ENCODE results near the gene ATG16L2.

Gene ATG16L2

GRCh38 chr11:72777755-72778278 is 36.4 kb upstream of the ATG16L2 start:
- Histone ChIP-seq H3K36me3 (ENCODE audit: control insufficient read depth in 1 of 2, insufficient read depth in 2 of 2, low read length in 2 of 2) (peaks cover 4 to 5% of the 10 kb centered on the region in 2 experiments), H3K4me2 (ENCODE audit: low read length) (no peak overlapping the region), H3K79me2 (ENCODE audit: control insufficient read depth, insufficient read depth, low read length, poor library complexity) (peaks cover 12% of the 10 kb centered on the region), H2BK12ac (ENCODE audit: low read length) (peak overlapping the region; percentile 44), H3K79me1 (ENCODE audit: low read length) (peaks cover 38% of the 10 kb centered on the region), H2AK5ac (ENCODE audit: low read length) (no peak overlapping the region), H3K4ac (ENCODE audit: low read depth, low read length) (no peak overlapping the region), H3K14ac (ENCODE audit: low read length) (peak overlapping the region; percentile 26), H2AFZ (ENCODE audit: insufficient read depth, low read length, poor library complexity) (no peak overlapping the region), H3K4me3 (ENCODE audit: low read depth, low read length) (no peak overlapping the region), H3K9me3 (ENCODE audit: insufficient read depth, low read depth, low read length) (no peaks in the 10 kb centered on the region), H3K9ac (ENCODE audit: low read length) (no peak overlapping the region), H3K23ac (ENCODE audit: low read length) (no peak overlapping the region), H3K27ac (ENCODE audit: low read depth, low read length) (peak overlapping the region; percentile 68), H4K12ac (ENCODE audit: low read depth, low read length) (no peak overlapping the region), H4K91ac (ENCODE audit: low read depth, low read length) (peak overlapping the region; percentile 52), H4K8ac (ENCODE audit: low read depth, low read length) (no peak overlapping the region), H3K18ac (ENCODE audit: low read length) (peak overlapping the region; percentile 76), H2BK120ac (ENCODE audit: insufficient read depth, low read length, poor library complexity) (peak overlapping the region; percentile 53), H3K4me1 (ENCODE audit: control insufficient read depth in 1 of 2, insufficient read depth in 2 of 2, low read length in 2 of 2) (peaks cover 70 to 82% of the 10 kb centered on the region in 2 experiments), H2BK5ac (ENCODE audit: low read depth, low read length, poor library complexity) (peak overlapping the region; percentile 15), H3K27me3 (ENCODE audit: insufficient read depth, low read length) (no peaks in the 10 kb centered on the region)
- peak; percentile 37 to 64 for DNase-seq
- WGBS (ENCODE audit: extremely low coverage, insufficient coverage, insufficient read length) = no CpG with 5 or more reads among the region's 5 CpGs

- Histone ChIP-seq H3K14ac (ENCODE audit: low read length) (peak overlapping the region; percentile 33), H2BK120ac (ENCODE audit: insufficient read depth, low read length, poor library complexity) (no peak overlapping the region), H2AFZ (ENCODE audit: insufficient read depth, low read length, poor library complexity) (no peak overlapping the region), H4K12ac (ENCODE audit: low read depth, low read length) (peak overlapping the region; percentile 8), H3K18ac (ENCODE audit: low read length) (peak overlapping the region; percentile 24), H3K9ac (ENCODE audit: low read length) (no peak overlapping the region), H3K9me3 (ENCODE audit: insufficient read depth, low read depth, low read length) (no peaks in the 10 kb centered on the region), H2BK5ac (ENCODE audit: low read depth, low read length, poor library complexity) (no peak overlapping the region), H3K4me3 (ENCODE audit: low read depth, low read length) (no peak overlapping the region), H3K36me3 (ENCODE audit: control insufficient read depth in 1 of 2, insufficient read depth in 2 of 2, low read length in 2 of 2) (peaks cover 4 to 5% of the 10 kb centered on the region in 2 experiments), H4K91ac (ENCODE audit: low read depth, low read length) (peak overlapping the region; percentile 24), H3K4ac (ENCODE audit: low read depth, low read length) (peak overlapping the region; percentile 6), H3K79me2 (ENCODE audit: control insufficient read depth, insufficient read depth, low read length, poor library complexity) (peaks cover 12% of the 10 kb centered on the region), H3K27me3 (ENCODE audit: insufficient read depth, low read length) (no peaks in the 10 kb centered on the region), H3K23ac (ENCODE audit: low read length) (no peak overlapping the region), H3K4me2 (ENCODE audit: low read length) (no peak overlapping the region), H3K79me1 (ENCODE audit: low read length) (peaks cover 38% of the 10 kb centered on the region), H3K27ac (ENCODE audit: low read depth, low read length) (peak overlapping the region; percentile 68), H3K4me1 (ENCODE audit: control insufficient read depth in 1 of 2, insufficient read depth in 2 of 2, low read length in 2 of 2) (peaks cover 65 to 75% of the 10 kb centered on the region in 2 experiments), H2AK5ac (ENCODE audit: low read length) (peak overlapping the region; percentile 52), H4K8ac (ENCODE audit: low read depth, low read length) (peak overlapping the region; percentile 4), H2BK12ac (ENCODE audit: low read length) (no peak overlapping the region)
- WGBS (ENCODE audit: extremely low coverage, insufficient coverage, insufficient read length) = no CpG with 5 or more reads among the region's 7 CpGs
- DNase-seq = no peak
Observed at GRCh38 chr11:72778535-72779494, 35.4 kb upstream of the ATG16L2 start.

GRCh38 chr11:72779495-72780128 is 34.6 kb upstream of the ATG16L2 start:
- H3K4me2 ChIP-seq (ENCODE audit: low read length) = peak overlapping the region; percentile 72
- H3K27ac ChIP-seq (ENCODE audit: low read depth, low read length) = no peak overlapping the region
- H3K4ac ChIP-seq (ENCODE audit: low read depth, low read length) = peak overlapping the region; percentile 16
- no peak overlapping the region for H2BK12ac ChIP-seq (ENCODE audit: low read length)
- no peak overlapping the region for H2AK5ac ChIP-seq (ENCODE audit: low read length)
- H3K14ac ChIP-seq (ENCODE audit: low read length) = peak overlapping the region; percentile 0
- no peak overlapping the region for H3K4me3 ChIP-seq (ENCODE audit: low read depth, low read length)
- peaks cover 4 to 5% of the 10 kb centered on the region in 2 experiments for H3K36me3 ChIP-seq (ENCODE audit: control insufficient read depth in 1 of 2, insufficient read depth in 2 of 2, low read length in 2 of 2)
- H2BK5ac ChIP-seq (ENCODE audit: low read depth, low read length, poor library complexity) = no peak overlapping the region
- peaks cover 58 to 67% of the 10 kb centered on the region in 2 experiments for H3K4me1 ChIP-seq (ENCODE audit: control insufficient read depth in 1 of 2, insufficient read depth in 2 of 2, low read length in 2 of 2)
- H3K18ac ChIP-seq (ENCODE audit: low read length) = peak overlapping the region; percentile 80
- no peak overlapping the region for H2AFZ ChIP-seq (ENCODE audit: insufficient read depth, low read length, poor library complexity)
- peaks cover 12% of the 10 kb centered on the region for H3K79me2 ChIP-seq (ENCODE audit: control insufficient read depth, insufficient read depth, low read length, poor library complexity)
- no peak overlapping the region for H4K8ac ChIP-seq (ENCODE audit: low read depth, low read length)
- no peak overlapping the region for H3K23ac ChIP-seq (ENCODE audit: low read length)
- no peak overlapping the region for H3K9ac ChIP-seq (ENCODE audit: low read length)
- H2BK120ac ChIP-seq (ENCODE audit: insufficient read depth, low read length, poor library complexity) = no peak overlapping the region
- no peaks in the 10 kb centered on the region for H3K27me3 ChIP-seq (ENCODE audit: insufficient read depth, low read length)
- H3K9me3 ChIP-seq (ENCODE audit: insufficient read depth, low read depth, low read length) = no peaks in the 10 kb centered on the region
- peak overlapping the region; percentile 71 for H4K91ac ChIP-seq (ENCODE audit: low read depth, low read length)
- no peak overlapping the region for H4K12ac ChIP-seq (ENCODE audit: low read depth, low read length)
- no peak for DNase-seq
- WGBS (ENCODE audit: extremely low coverage, insufficient coverage, insufficient read length) = no CpG with 5 or more reads among the region's 4 CpGs
- peaks cover 38% of the 10 kb centered on the region for H3K79me1 ChIP-seq (ENCODE audit: low read length)

- peak overlapping the region; percentile 27 for H2BK12ac ChIP-seq (ENCODE audit: low read length)
- H3K4me2 ChIP-seq (ENCODE audit: low read length) = peak overlapping the region; percentile 72
- peak overlapping the region; percentile 40 for H3K27ac ChIP-seq (ENCODE audit: low read depth, low read length)
- peak overlapping the region; percentile 13 for H3K4ac ChIP-seq (ENCODE audit: low read depth, low read length)
- peaks cover 52 to 60% of the 10 kb centered on the region in 2 experiments for H3K4me1 ChIP-seq (ENCODE audit: control insufficient read depth in 1 of 2, insufficient read depth in 2 of 2, low read length in 2 of 2)
- peak overlapping the region; percentile 35 for H3K9ac ChIP-seq (ENCODE audit: low read length)
- no CpG with 5 or more reads among the region's 10 CpGs for WGBS (ENCODE audit: extremely low coverage, insufficient coverage, insufficient read length)
- H4K8ac ChIP-seq (ENCODE audit: low read depth, low read length) = peak overlapping the region; percentile 28
- H3K79me1 ChIP-seq (ENCODE audit: low read length) = peaks cover 38% of the 10 kb centered on the region
- peak overlapping the region; percentile 3 for H2AK5ac ChIP-seq (ENCODE audit: low read length)
- H3K9me3 ChIP-seq (ENCODE audit: insufficient read depth, low read depth, low read length) = no peaks in the 10 kb centered on the region
- peaks cover 4 to 5% of the 10 kb centered on the region in 2 experiments for H3K36me3 ChIP-seq (ENCODE audit: control insufficient read depth in 1 of 2, insufficient read depth in 2 of 2, low read length in 2 of 2)
- peak overlapping the region; percentile 18 for H3K14ac ChIP-seq (ENCODE audit: low read length)
- no peak overlapping the region for H3K23ac ChIP-seq (ENCODE audit: low read length)
- peaks cover 12% of the 10 kb centered on the region for H3K79me2 ChIP-seq (ENCODE audit: control insufficient read depth, insufficient read depth, low read length, poor library complexity)
- H2BK5ac ChIP-seq (ENCODE audit: low read depth, low read length, poor library complexity) = peak overlapping the region; percentile 22
- H3K27me3 ChIP-seq (ENCODE audit: insufficient read depth, low read length) = no peaks in the 10 kb centered on the region
- peak overlapping the region; percentile 71 for H4K91ac ChIP-seq (ENCODE audit: low read depth, low read length)
- H3K18ac ChIP-seq (ENCODE audit: low read length) = peak overlapping the region; percentile 80
- H4K12ac ChIP-seq (ENCODE audit: low read depth, low read length) = no peak overlapping the region
- peak overlapping the region; percentile 74 for H3K4me3 ChIP-seq (ENCODE audit: low read depth, low read length)
- H2AFZ ChIP-seq (ENCODE audit: insufficient read depth, low read length, poor library complexity) = peak overlapping the region; percentile 19
- DNase-seq = no peak
- peak overlapping the region; percentile 22 for H2BK120ac ChIP-seq (ENCODE audit: insufficient read depth, low read length, poor library complexity)
Observed at GRCh38 chr11:72780296-72781062, 33.7 kb upstream of the ATG16L2 start.

All from trophoblast cell (in vitro differentiated cells and primary cell).